ENCODE measurements around the gene HOOK2.

- TF ChIP-seq CTCF (IDR thresholded peaks at IDR 0.05) (no peak), ZNF138 (CRISPR knock-in tag; conservative IDR thresholded peaks at IDR 0.05) (no peak), E2F5 (CRISPR knock-in tag; IDR thresholded peaks at IDR 0.05) (no peak)
Measured at GRCh38 chr19:12720296-12720695, 55.1 kb downstream of the HOOK2 start.
